Measurements from ENCODE around the gene EIF4EBP2. TPM values are rescaled to one million over a fixed set of nuclear protein-coding genes. Genes with fewer than 3 reads are reported as not detected.

EIF4EBP2 gene
- total RNA-seq, 1 experiment from 2014 or later = 93.2 TPM

- H2BK15ac ChIP-seq (ENCODE audit: low read depth, low read length) = no peak overlapping the region
- no peaks in the 10 kb centered on the region; the same call in 1 of the 2 replicates for H3K4me1 ChIP-seq (ENCODE audit: insufficient read depth, low read length)
- H3K4ac ChIP-seq (ENCODE audit: low read depth, low read length) = no peak overlapping the region
- no peak overlapping the region for H3K18ac ChIP-seq (ENCODE audit: insufficient read length, low read depth, low read length)
- H3K79me1 ChIP-seq (ENCODE audit: insufficient read depth, low read depth, low read length, poor library complexity, severe bottlenecking) = no peaks in the 10 kb centered on the region
- H3K56ac ChIP-seq (ENCODE audit: insufficient read length, low read depth, low read length) = no peak overlapping the region
- no peak overlapping the region for H2AK5ac ChIP-seq (ENCODE audit: insufficient read length, low read length)
- peaks cover 9% of the 10 kb centered on the region for H3K79me2 ChIP-seq (ENCODE audit: insufficient read depth, low read length)
- peaks cover 18 to 20% of the 10 kb centered on the region in 2 experiments for H3K4me1 Mint-ChIP-seq
- no peak overlapping the region for H2BK12ac ChIP-seq (ENCODE audit: insufficient read length, low read depth, low read length)
- H3K27me3 ChIP-seq (ENCODE audit: insufficient read depth, low read length) = peaks cover under 1% of the 10 kb centered on the region; the same call in 1 of the 2 replicates
- no peaks in the 10 kb centered on the region for H3K23me2 ChIP-seq (ENCODE audit: insufficient read length, low read depth, low read length, poor library complexity, severe bottlenecking)
- no peaks in the 10 kb centered on the region for H4K20me1 ChIP-seq (ENCODE audit: control insufficient read depth, insufficient read depth, insufficient read length)
- no peaks in the 10 kb centered on the region for H3K9me3 ChIP-seq (ENCODE audit: control insufficient read depth, low read depth, low read length)
- TF ChIP-seq, protein P1, sequence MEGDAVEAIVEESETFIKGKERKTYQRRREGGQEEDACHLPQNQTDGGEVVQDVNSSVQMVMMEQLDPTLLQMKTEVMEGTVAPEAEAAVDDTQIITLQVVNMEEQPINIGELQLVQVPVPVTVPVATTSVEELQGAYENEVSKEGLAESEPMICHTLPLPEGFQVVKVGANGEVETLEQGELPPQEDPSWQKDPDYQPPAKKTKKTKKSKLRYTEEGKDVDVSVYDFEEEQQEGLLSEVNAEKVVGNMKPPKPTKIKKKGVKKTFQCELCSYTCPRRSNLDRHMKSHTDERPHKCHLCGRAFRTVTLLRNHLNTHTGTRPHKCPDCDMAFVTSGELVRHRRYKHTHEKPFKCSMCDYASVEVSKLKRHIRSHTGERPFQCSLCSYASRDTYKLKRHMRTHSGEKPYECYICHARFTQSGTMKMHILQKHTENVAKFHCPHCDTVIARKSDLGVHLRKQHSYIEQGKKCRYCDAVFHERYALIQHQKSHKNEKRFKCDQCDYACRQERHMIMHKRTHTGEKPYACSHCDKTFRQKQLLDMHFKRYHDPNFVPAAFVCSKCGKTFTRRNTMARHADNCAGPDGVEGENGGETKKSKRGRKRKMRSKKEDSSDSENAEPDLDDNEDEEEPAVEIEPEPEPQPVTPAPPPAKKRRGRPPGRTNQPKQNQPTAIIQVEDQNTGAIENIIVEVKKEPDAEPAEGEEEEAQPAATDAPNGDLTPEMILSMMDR (conservative IDR thresholded peaks at IDR 0.05) = no peak
- no peak overlapping the region for H2BK5ac ChIP-seq (ENCODE audit: insufficient read length, low read length)
- H3T11ph ChIP-seq (ENCODE audit: low read length) = no peak overlapping the region
- H3K27me3 Mint-ChIP-seq (ENCODE audit: low read depth) = peaks cover 14% of the 10 kb centered on the region
- no CpG with 5 or more reads among the region's 19 CpGs for WGBS (ENCODE audit: extremely low coverage, insufficient read length, low lambda C conversion rate)
- no peak overlapping the region for H2BK120ac ChIP-seq (ENCODE audit: low read depth, low read length, poor library complexity, severe bottlenecking)
- H3K9me3 Mint-ChIP-seq = no peaks in the 10 kb centered on the region; a peak in 1 of 5 replicates
- no peak for DNase-seq
- H3K23ac ChIP-seq (ENCODE audit: insufficient read length, low read depth, low read length) = no peak overlapping the region
- no peak overlapping the region; a peak in 1 of 7 replicates for H3K27ac Mint-ChIP-seq
- peaks cover 0 to 82% (median 5%) of the 10 kb centered on the region in 3 experiments; a peak in 4 of 7 replicates for H3K36me3 Mint-ChIP-seq (ENCODE audit: insufficient read depth in 1 of 3, low read depth in 3 of 3)
- H4K5ac ChIP-seq (ENCODE audit: insufficient read length, low read depth, low read length) = no peak overlapping the region
- H3K27ac ChIP-seq (ENCODE audit: insufficient read length, low read depth, low read length) = no peak overlapping the region
- no peak overlapping the region for H3K14ac ChIP-seq (ENCODE audit: insufficient read depth, low read length)
- H4K91ac ChIP-seq (ENCODE audit: insufficient read length, low read depth, low read length) = no peak overlapping the region
- H2AFZ ChIP-seq (ENCODE audit: low read length) = no peak overlapping the region
- H3K4me2 ChIP-seq (ENCODE audit: insufficient read depth, insufficient read length, low read length) = no peak overlapping the region
- H2BK20ac ChIP-seq (ENCODE audit: low read depth, low read length, poor library complexity, severe bottlenecking) = no peak overlapping the region
- no peak overlapping the region for H3K4me3 Mint-ChIP-seq
- no peak overlapping the region for H3K9ac ChIP-seq (ENCODE audit: extremely low read depth, insufficient read length, low read length)
- H4K8ac ChIP-seq (replicated peaks; ENCODE audit: insufficient read length, low read depth, low read length) = no peak overlapping the region
These were observed 31.5 kb downstream of the EIF4EBP2 start for GRCh38 chr10:70435241-70436085.

Measured in H9 (cell line).